ENCODE data around the gene SLC66A2.

DNA sequence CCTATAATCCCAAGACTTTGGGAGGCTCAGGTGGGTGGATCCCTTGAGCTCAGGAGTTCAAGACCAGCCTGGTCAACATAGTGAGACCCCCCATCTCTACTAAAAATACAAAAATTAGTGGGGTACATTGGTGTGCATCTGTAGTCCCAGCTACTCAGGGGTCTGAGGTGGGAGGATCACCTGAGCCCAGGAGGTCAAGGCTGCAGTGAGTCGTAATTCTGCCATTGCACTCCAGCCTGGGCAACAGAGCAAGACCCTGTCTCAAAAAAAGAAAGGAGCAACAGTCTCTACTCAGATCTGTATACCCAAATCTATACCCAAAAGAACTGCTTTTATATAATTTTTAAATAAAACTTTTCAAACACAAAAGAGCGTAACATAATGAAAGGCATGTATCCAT is 7.5 kb upstream of the SLC66A2 start:
- no peak for TF ChIP-seq POLR2A (IDR thresholded peaks at IDR 0.05)
- TF ChIP-seq, protein P1, sequence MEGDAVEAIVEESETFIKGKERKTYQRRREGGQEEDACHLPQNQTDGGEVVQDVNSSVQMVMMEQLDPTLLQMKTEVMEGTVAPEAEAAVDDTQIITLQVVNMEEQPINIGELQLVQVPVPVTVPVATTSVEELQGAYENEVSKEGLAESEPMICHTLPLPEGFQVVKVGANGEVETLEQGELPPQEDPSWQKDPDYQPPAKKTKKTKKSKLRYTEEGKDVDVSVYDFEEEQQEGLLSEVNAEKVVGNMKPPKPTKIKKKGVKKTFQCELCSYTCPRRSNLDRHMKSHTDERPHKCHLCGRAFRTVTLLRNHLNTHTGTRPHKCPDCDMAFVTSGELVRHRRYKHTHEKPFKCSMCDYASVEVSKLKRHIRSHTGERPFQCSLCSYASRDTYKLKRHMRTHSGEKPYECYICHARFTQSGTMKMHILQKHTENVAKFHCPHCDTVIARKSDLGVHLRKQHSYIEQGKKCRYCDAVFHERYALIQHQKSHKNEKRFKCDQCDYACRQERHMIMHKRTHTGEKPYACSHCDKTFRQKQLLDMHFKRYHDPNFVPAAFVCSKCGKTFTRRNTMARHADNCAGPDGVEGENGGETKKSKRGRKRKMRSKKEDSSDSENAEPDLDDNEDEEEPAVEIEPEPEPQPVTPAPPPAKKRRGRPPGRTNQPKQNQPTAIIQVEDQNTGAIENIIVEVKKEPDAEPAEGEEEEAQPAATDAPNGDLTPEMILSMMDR (IDR thresholded peaks at IDR 0.05): no peak
